GM23248 (cell line): ENCODE measurements around the gene ATP8A2. TPM values are rescaled to one million over a fixed set of nuclear protein-coding genes. Genes with fewer than 3 reads are reported as not detected.

Experiments used
- DNase-seq: peaks from one replicate; pipeline ENCODE4 v3.0.0-alpha.2; 2015
- H2AFZ ChIP-seq: fragments of 200-600 bp; sonication (generic); 2 replicates; pipeline ENCODE4 v1.6.1; 2016; ENCODE audit warnings: antibody characterized with exemption
- H3F3A ChIP-seq: fragments of 200-600 bp; sonication (generic); 2 replicates; pipeline ENCODE4 v1.6.1; 2016; ENCODE audit warnings: mild to moderate bottlenecking, antibody characterized with exemption, mixed run types; ENCODE audit not compliant: insufficient read depth
- H3K27ac ChIP-seq: fragments of 200-600 bp; sonication (generic); 2 replicates; pipeline ENCODE4 v1.5.1; 2016; ENCODE audit warnings: mild to moderate bottlenecking
- H3K27me3 ChIP-seq: fragments of 200-600 bp; sonication (generic); replicated peaks from 2 replicates; pipeline ENCODE4 v1.6.1; 2016; ENCODE audit warnings: mild to moderate bottlenecking; ENCODE audit not compliant: insufficient read depth
- H3K36me3 ChIP-seq: fragments of 200-600 bp; sonication (generic); 2 replicates; pipeline ENCODE4 v1.6.1; 2016; ENCODE audit warnings: low read depth, mild to moderate bottlenecking
- H3K4me1 ChIP-seq: fragments of 200-600 bp; sonication (generic); 2 replicates; pipeline ENCODE4 v1.6.1; 2016; ENCODE audit warnings: mild to moderate bottlenecking; ENCODE audit not compliant: insufficient read depth
- H3K4me2 ChIP-seq: fragments of 200-600 bp; sonication (generic); one replicate; pipeline ENCODE4 v1.6.1; 2016; ENCODE audit warnings: mild to moderate bottlenecking; ENCODE audit not compliant: unreplicated experiment
- H3K4me3 ChIP-seq: fragments of 200-600 bp; sonication (generic); 2 replicates; pipeline ENCODE4 v1.5.1; 2016; ENCODE audit warnings: mild to moderate bottlenecking
- H3K79me2 ChIP-seq: fragments of 200-600 bp; sonication (generic); 2 replicates; pipeline ENCODE4 v1.6.1; 2016; ENCODE audit warnings: mild to moderate bottlenecking; ENCODE audit not compliant: insufficient read depth
- H3K9ac ChIP-seq: fragments of 200-600 bp; sonication (generic); 2 replicates; pipeline ENCODE4 v1.6.1; 2016; ENCODE audit warnings: mild to moderate bottlenecking
- H3K9me2 ChIP-seq: fragments of 200-600 bp; sonication (generic); 2 replicates; pipeline ENCODE4 v1.6.1; 2016; ENCODE audit warnings: mixed run types, mild to moderate bottlenecking, moderate library complexity; ENCODE audit not compliant: insufficient read depth
- H3K9me3 ChIP-seq: fragments of 200-600 bp; sonication (generic); one replicate; pipeline ENCODE4 v1.6.1; 2017; ENCODE audit warnings: low read depth
- H4K20me1 ChIP-seq: fragments of 200-600 bp; sonication (generic); 2 replicates; pipeline ENCODE4 v1.6.0; 2016; ENCODE audit not compliant: insufficient read depth
- EZH2 ChIP-seq: fragments of 200-600 bp; sonication (generic); IDR thresholded peaks from 2 replicates; pipeline ENCODE4 v1.6.1; 2018; ENCODE audit warnings: antibody characterized with exemption, mild to moderate bottlenecking; ENCODE audit not compliant: insufficient read depth, poor library complexity, severe bottlenecking
- EZH2phosphoT487 ChIP-seq: fragments of 200-600 bp; sonication (generic); IDR thresholded peaks from 2 replicates; pipeline ENCODE4 v1.6.1; 2018; ENCODE audit warnings: antibody characterized with exemption, moderate library complexity, mild to moderate bottlenecking, low read depth; ENCODE audit not compliant: insufficient read depth
- WGBS, 2 experiments: methylation state at CpG; one replicate each; pipeline ENCODE4 v1.1.6; 2015 to 2017; ENCODE audit warnings: low lambda C conversion rate in 2 of 2, low coverage in 1 of 2; ENCODE audit errors: missing lambda C conversion rate in 2 of 2; 5-methylcytosine and 5-hydroxymethylcytosine counted together
- in situ Hi-C: fragments of 300-500 bp; cut with MboI; formaldehyde crosslinking; loops from 2 replicates; pipeline ENCODE4 v1.15.0; 2020
- polyA plus RNA-seq: library from polyadenylated mRNA; unstranded; fragments of >200 nt; fragmentation: Nextera tagmentation; extraction: Ambion mirVana; gene quantifications from 2 replicates; pipeline ENCODE4 v1.2.1, GENCODE V29; 2016
- total RNA-seq: library from RNA; depleted of rRNA; stranded (reverse); fragments of >200 nt; shearing (Covaris generic); gene quantifications from 2 replicates; pipeline ENCODE4 v1.2.3, GENCODE V29; 2014

The ATP8A2 gene
- total and polyA plus RNA-seq, 2 experiments from 2014 or later = under 0.01 to 0.05 TPM

DNA sequence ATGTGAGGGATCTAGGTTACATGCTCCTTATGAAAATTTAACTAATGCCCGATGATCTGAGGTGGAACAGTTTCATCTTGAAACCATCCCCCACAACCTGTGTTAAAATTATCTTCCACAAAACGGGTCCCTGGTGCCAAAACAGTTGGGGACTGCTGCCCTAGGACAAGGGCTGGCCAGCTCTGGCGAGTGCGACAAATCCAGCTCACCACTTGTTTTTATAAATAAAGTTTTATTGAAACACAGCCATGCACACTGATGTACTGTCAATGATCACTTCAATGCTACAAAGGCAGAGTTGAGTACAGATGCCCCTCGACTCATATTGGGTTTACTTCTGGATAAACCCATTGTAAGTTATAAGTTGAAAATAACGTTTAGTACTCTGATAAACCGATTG is 235.3 kb downstream of the ATP8A2 start:
- H3K79me2 ChIP-seq = no peaks in the 10 kb centered on the region
- in situ Hi-C loops = no loop called here
- H3K4me3 ChIP-seq = no peak overlapping the region
- DNase-seq = no peak
- no peak overlapping the region for H2AFZ ChIP-seq
- no peak overlapping the region for H3K9ac ChIP-seq
- no peaks in the 10 kb centered on the region for H3K27me3 ChIP-seq
- H3K36me3 ChIP-seq = no peaks in the 10 kb centered on the region
- 26 to 28% methylated on average over 7 of the region's 7 CpGs for WGBS, 2 experiments
- no peaks in the 10 kb centered on the region for H3K9me3 ChIP-seq
- no peaks in the 10 kb centered on the region for H3F3A ChIP-seq
- TF ChIP-seq EZH2phosphoT487 = no peak
- TF ChIP-seq EZH2 = no peak
- H3K4me2 ChIP-seq = no peak overlapping the region
- H3K4me1 ChIP-seq = no peaks in the 10 kb centered on the region
- H4K20me1 ChIP-seq = no peaks in the 10 kb centered on the region
- no peak overlapping the region for H3K27ac ChIP-seq
- no peaks in the 10 kb centered on the region for H3K9me2 ChIP-seq

DNA sequence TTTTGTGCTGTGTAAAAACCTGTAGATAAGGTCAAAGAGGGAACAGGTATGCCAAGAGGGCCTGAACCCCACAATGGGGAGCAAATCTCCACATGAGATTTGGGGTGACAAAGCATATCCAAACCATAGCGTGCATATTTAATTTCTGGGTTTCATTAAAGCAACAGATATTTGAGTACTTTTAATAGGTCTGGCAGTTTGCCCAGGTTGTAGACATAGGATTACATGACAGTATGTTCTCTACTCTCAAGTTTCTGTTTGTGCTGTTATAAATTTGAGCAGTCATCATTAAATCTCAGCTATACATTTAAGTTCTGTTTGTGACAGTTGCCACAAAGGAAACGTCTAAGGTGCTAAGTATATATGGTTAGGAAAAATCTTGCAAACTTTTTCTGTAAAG is 236.4 kb downstream of the ATP8A2 start:
- H3K9me2 ChIP-seq = no peaks in the 10 kb centered on the region
- no peak overlapping the region for H2AFZ ChIP-seq
- in situ Hi-C loops = no loop called here
- peak; percentile 2 for DNase-seq
- no peaks in the 10 kb centered on the region for H3K79me2 ChIP-seq
- H3K27ac ChIP-seq = no peak overlapping the region
- no peaks in the 10 kb centered on the region for H3K4me1 ChIP-seq
- H3K9ac ChIP-seq = no peak overlapping the region
- no peak overlapping the region for H3K4me3 ChIP-seq
- H3K36me3 ChIP-seq = no peaks in the 10 kb centered on the region
- H4K20me1 ChIP-seq = no peaks in the 10 kb centered on the region
- no peak for TF ChIP-seq EZH2phosphoT487
- TF ChIP-seq EZH2 = no peak
- no peaks in the 10 kb centered on the region for H3K27me3 ChIP-seq
- H3K4me2 ChIP-seq = no peak overlapping the region
- H3F3A ChIP-seq = no peaks in the 10 kb centered on the region
- WGBS, 2 experiments = 0% methylated on average over 2 of the region's 2 CpGs
- H3K9me3 ChIP-seq = no peaks in the 10 kb centered on the region

DNA sequence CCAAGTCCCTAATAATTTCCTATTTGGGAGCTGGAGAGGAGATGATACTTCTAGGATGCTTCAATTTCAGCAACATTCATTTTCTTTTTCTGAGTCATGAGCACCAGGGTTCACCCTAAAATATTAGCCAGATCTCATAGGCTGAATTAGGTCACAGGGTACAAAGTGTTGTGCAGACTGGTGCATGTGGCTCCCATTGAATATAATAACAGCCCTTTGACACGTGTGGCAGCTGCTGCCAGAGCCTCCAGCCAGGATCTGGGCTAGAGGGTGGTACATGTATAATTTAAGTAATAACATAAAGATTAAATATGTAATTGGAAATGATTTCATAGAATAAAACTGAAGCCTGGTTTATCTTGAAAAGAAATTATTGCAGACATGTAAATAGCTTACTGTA is 244.9 kb downstream of the ATP8A2 start:
- Histone ChIP-seq H3K79me2 (no peaks in the 10 kb centered on the region), H4K20me1 (no peaks in the 10 kb centered on the region), H3K36me3 (no peaks in the 10 kb centered on the region), H3F3A (no peaks in the 10 kb centered on the region), H3K27me3 (no peaks in the 10 kb centered on the region), H3K4me1 (no peaks in the 10 kb centered on the region), H2AFZ (no peak overlapping the region), H3K9ac (no peak overlapping the region), H3K9me3 (no peaks in the 10 kb centered on the region), H3K4me3 (no peak overlapping the region), H3K27ac (no peak overlapping the region), H3K4me2 (no peak overlapping the region), H3K9me2 (no peaks in the 10 kb centered on the region)
- in situ Hi-C loops = no loop called here
- no peak for DNase-seq
- no peak for TF ChIP-seq EZH2phosphoT487
- 0 to 5% methylated on average over 1 of the region's 1 CpG for WGBS, 2 experiments

DNA sequence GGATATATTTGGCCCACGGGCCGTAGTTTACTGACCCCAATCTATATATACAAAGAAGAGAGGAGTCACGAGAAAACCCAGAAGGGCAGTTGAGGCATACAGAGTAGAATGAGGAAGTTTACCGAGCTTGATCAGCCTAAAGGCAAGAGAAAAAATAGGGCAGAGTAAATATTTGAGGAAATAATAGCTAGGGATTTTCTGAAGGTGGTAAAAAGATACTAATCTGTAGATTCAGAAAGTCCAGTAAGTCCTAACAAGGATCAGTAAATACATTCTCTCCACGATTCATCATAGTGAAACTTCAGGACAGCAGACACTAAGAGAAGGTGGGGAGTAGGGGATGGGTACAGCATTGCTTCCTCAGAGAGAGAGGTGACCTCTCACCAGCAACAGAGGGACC is 248.1 kb downstream of the ATP8A2 start:
- H3K79me2 ChIP-seq = no peaks in the 10 kb centered on the region
- WGBS, 2 experiments = 22 to 34% methylated on average over 5 of the region's 5 CpGs
- H3K27me3 ChIP-seq = no peaks in the 10 kb centered on the region
- no peaks in the 10 kb centered on the region for H3K36me3 ChIP-seq
- no peak for DNase-seq
- no peaks in the 10 kb centered on the region for H3F3A ChIP-seq
- H3K9ac ChIP-seq = no peak overlapping the region
- H3K4me3 ChIP-seq = no peak overlapping the region
- no peaks in the 10 kb centered on the region for H3K9me3 ChIP-seq
- H3K4me1 ChIP-seq = no peaks in the 10 kb centered on the region
- in situ Hi-C loops = no loop called here
- no peaks in the 10 kb centered on the region for H3K9me2 ChIP-seq
- H4K20me1 ChIP-seq = no peaks in the 10 kb centered on the region
- no peak overlapping the region for H2AFZ ChIP-seq
- TF ChIP-seq EZH2phosphoT487 (no peak), EZH2 (no peak)
- H3K4me2 ChIP-seq = no peak overlapping the region
- no peak overlapping the region for H3K27ac ChIP-seq

DNA sequence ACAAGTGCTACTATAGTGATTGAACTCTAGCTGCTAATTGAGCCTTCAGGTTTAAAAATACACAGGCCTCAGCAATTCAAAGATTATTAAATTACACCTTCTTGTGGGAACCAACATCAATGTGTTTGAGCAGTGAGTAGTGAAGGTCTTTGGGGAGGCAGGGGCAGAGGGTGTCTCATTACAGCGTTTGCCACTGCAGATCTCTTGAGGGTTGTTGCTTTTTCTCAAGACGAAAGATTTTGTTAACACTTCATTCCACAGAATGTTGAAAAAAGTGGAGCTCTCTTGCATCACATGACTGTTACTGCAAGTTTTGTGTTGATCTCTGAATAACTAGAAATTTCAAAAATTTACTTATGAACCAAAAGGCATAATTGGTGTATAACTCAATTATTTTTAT is 253.6 kb downstream of the ATP8A2 start:
- H3K79me2 ChIP-seq = no peaks in the 10 kb centered on the region
- H3K27me3 ChIP-seq = no peaks in the 10 kb centered on the region
- TF ChIP-seq EZH2phosphoT487 = no peak
- TF ChIP-seq EZH2 = no peak
- H3K27ac ChIP-seq = no peak overlapping the region
- no peaks in the 10 kb centered on the region for H3K9me3 ChIP-seq
- H3K36me3 ChIP-seq = no peaks in the 10 kb centered on the region
- H3F3A ChIP-seq = no peaks in the 10 kb centered on the region
- DNase-seq = no peak
- WGBS, 2 experiments = 1 to 2% methylated on average over 2 of the region's 2 CpGs
- H2AFZ ChIP-seq = no peak overlapping the region
- no peaks in the 10 kb centered on the region for H3K9me2 ChIP-seq
- no peak overlapping the region for H3K4me2 ChIP-seq
- in situ Hi-C loops = no loop called here
- no peak overlapping the region for H3K4me3 ChIP-seq
- no peaks in the 10 kb centered on the region for H4K20me1 ChIP-seq
- H3K4me1 ChIP-seq = no peaks in the 10 kb centered on the region
- H3K9ac ChIP-seq = no peak overlapping the region
